HEK293 (cell line): ENCODE measurements around the gene KCNK1.

Source experiments
- CTCF ChIA-PET: fragments of 350-600 bp; formaldehyde crosslinking; extraction: SDS; loops from one replicate; lab custom pipeline; 2021; ENCODE audit warnings: antibody characterized with exemption; lab: Yijun Ruan, JAX
- POLR2A ChIA-PET: fragments of 300-600 bp; formaldehyde crosslinking; extraction: SDS; loops from one replicate; lab custom pipeline; 2020; ENCODE audit warnings: antibody characterized with exemption, inconsistent platforms; lab: Yijun Ruan, JAX
- H3K27ac ChIP-seq: fragments of 200-500 bp; sonication (Bioruptor generic); 2 replicates; pipeline ENCODE4 v1.5.1; 2014; ENCODE audit warnings: low read depth, low read length, control low read depth, inconsistent platforms; ENCODE audit errors: extremely low read depth
- H3K36me3 ChIP-seq, 2 experiments: fragments of 200-500 bp in 1 of 2; sonication (Bioruptor generic) in 1 of 2; 1 replicate in 1 of 2; 2 replicates in 1 of 2; pipeline ENCODE4 v1.5.1; 2014 to 2017; ENCODE audit warnings: inconsistent platforms in 2 of 2, low read length in 2 of 2; ENCODE audit not compliant: control insufficient read depth in 2 of 2, insufficient read depth in 1 of 2
- H3K4me1 ChIP-seq: fragments of 200-500 bp; sonication (Bioruptor generic); 2 replicates; pipeline ENCODE4 v1.5.1; 2014; ENCODE audit warnings: mild to moderate bottlenecking, low read length, inconsistent platforms; ENCODE audit not compliant: control insufficient read depth, insufficient read depth
- H3K4me3 ChIP-seq: 2 replicates; pipeline ENCODE4 v1.5.1; 2011; ENCODE audit warnings: low read depth, mild to moderate bottlenecking, control low read depth, low read length, moderate library complexity
- H3K9me3 ChIP-seq: fragments of 200-500 bp; sonication (Bioruptor generic); 2 replicates; pipeline ENCODE4 v1.5.1; 2014; ENCODE audit warnings: low read depth, low read length, inconsistent platforms; ENCODE audit not compliant: control insufficient read depth, insufficient read depth
- EGR2 ChIP-seq: fragments of 450-650 bp; formaldehyde crosslinking; IDR thresholded peaks from 2 replicates; pipeline ENCODE4 v1.5.1; 2016; ENCODE audit warnings: low read depth, missing biosample characterization, missing genetic modification characterization
- FEZF1 ChIP-seq: fragments of 450-650 bp; formaldehyde crosslinking; IDR thresholded peaks from 2 replicates; pipeline ENCODE4 v1.5.1; 2016; ENCODE audit warnings: missing biosample characterization, missing genetic modification characterization
- GLIS1 ChIP-seq: fragments of 450-650 bp; formaldehyde crosslinking; IDR thresholded peaks from 2 replicates; pipeline ENCODE4 v1.5.1; 2016; ENCODE audit warnings: missing biosample characterization, missing genetic modification characterization
- REST ChIP-seq: fragments of 450-650 bp; formaldehyde crosslinking; IDR thresholded peaks from 2 replicates; pipeline ENCODE4 v1.5.1; 2016; ENCODE audit warnings: missing biosample characterization, missing genetic modification characterization
- ZBTB48 ChIP-seq: fragments of 450-650 bp; formaldehyde crosslinking; IDR thresholded peaks from 2 replicates; pipeline ENCODE4 v1.5.1; 2016; ENCODE audit warnings: missing biosample characterization, missing genetic modification characterization
- ZBTB6 ChIP-seq: fragments of 450-650 bp; formaldehyde crosslinking; IDR thresholded peaks from 2 replicates; pipeline ENCODE4 v1.5.1; 2017; ENCODE audit warnings: missing biosample characterization, missing genetic modification characterization
- ZNF157 ChIP-seq: fragments of 450-650 bp; formaldehyde crosslinking; IDR thresholded peaks from 2 replicates; pipeline ENCODE4 v1.5.1; 2016; ENCODE audit warnings: missing biosample characterization, missing genetic modification characterization
- ZNF169 ChIP-seq: fragments of 450-650 bp; formaldehyde crosslinking; IDR thresholded peaks from 2 replicates; pipeline ENCODE4 v1.5.1; 2016; ENCODE audit warnings: missing biosample characterization, missing genetic modification characterization
- ZNF280D ChIP-seq: fragments of 450-650 bp; formaldehyde crosslinking; IDR thresholded peaks from 2 replicates; pipeline ENCODE4 v1.5.1; 2016; ENCODE audit warnings: missing biosample characterization, missing genetic modification characterization
- ZNF311 ChIP-seq: fragments of 450-650 bp; formaldehyde crosslinking; IDR thresholded peaks from 2 replicates; pipeline ENCODE4 v1.5.1; 2017; ENCODE audit warnings: missing biosample characterization, missing genetic modification characterization, borderline replicate concordance
- ZNF362 ChIP-seq: fragments of 450-650 bp; formaldehyde crosslinking; IDR thresholded peaks from 2 replicates; pipeline ENCODE4 v1.5.1; 2016; ENCODE audit warnings: missing biosample characterization, missing genetic modification characterization
- ZNF48 ChIP-seq: fragments of 450-650 bp; formaldehyde crosslinking; IDR thresholded peaks from 2 replicates; pipeline ENCODE4 v1.5.1; 2016; ENCODE audit warnings: missing biosample characterization, missing genetic modification characterization
- ZNF629 ChIP-seq: fragments of 450-650 bp; formaldehyde crosslinking; IDR thresholded peaks from 2 replicates; pipeline ENCODE4 v1.5.1; 2017; ENCODE audit warnings: missing biosample characterization, missing genetic modification characterization
- ZNF704 ChIP-seq: fragments of 450-650 bp; formaldehyde crosslinking; IDR thresholded peaks from 2 replicates; pipeline ENCODE4 v1.5.1; 2016; ENCODE audit warnings: missing biosample characterization, missing genetic modification characterization
- ZNF792 ChIP-seq: fragments of 450-650 bp; formaldehyde crosslinking; IDR thresholded peaks from 2 replicates; pipeline ENCODE4 v1.5.1; 2016; ENCODE audit warnings: missing biosample characterization, missing genetic modification characterization

The KCNK1 gene

GRCh38 chr1:233587196-233587595 is 26.7 kb upstream of the KCNK1 start:
- CTCF ChIA-PET, result interaction anchor here (0.7 kb wide), 1 partner anchor 69 kb away, joined by 3 read pairs; no protein-coding TSS in a partner anchor
- Histone ChIP-seq H3K9me3 (no peaks in the 10 kb centered on the region), H3K36me3 (no peaks in the 10 kb centered on the region), H3K27ac (no peak overlapping the region), H3K4me3 (no peak overlapping the region), H3K4me1 (no peaks in the 10 kb centered on the region)
- POLR2A ChIA-PET, result no interaction called here
- TF ChIP-seq FEZF1 (tag by site-specific recombination) (no peak), ZNF169 (tag by site-specific recombination) (no peak), ZNF48 (tag by site-specific recombination) (no peak), GLIS1 (tag by site-specific recombination) (no peak), ZBTB48 (tag by site-specific recombination) (no peak), ZNF792 (tag by site-specific recombination) (no peak), ZBTB6 (tag by site-specific recombination) (no peak), REST (tag by site-specific recombination) (no peak), ZNF157 (tag by site-specific recombination) (no peak), ZNF311 (tag by site-specific recombination) (no peak), ZNF704 (tag by site-specific recombination) (no peak), ZNF362 (tag by site-specific recombination) (no peak), ZNF280D (tag by site-specific recombination) (no peak), EGR2 (no peak), ZNF629 (tag by site-specific recombination) (no peak)
